ENCODE data around the gene STON2.

Gene STON2

GRCh38 chr14:81331229-81332021, 68.7 kb downstream of the STON2 start:
- no peak for DNase-seq (ENCODE audit: low spot score)

- no peak for DNase-seq (ENCODE audit: low spot score)
Observed at GRCh38 chr14:81330619-81331122, 69.5 kb downstream of the STON2 start.

GRCh38 chr14:81329640-81330381, 70.3 kb downstream of the STON2 start:
- no peak for DNase-seq (ENCODE audit: low spot score)

- DNase-seq (ENCODE audit: low spot score), result no peak
Observed at GRCh38 chr14:81326451-81326850, 73.7 kb downstream of the STON2 start.

GRCh38 chr14:81324011-81324410, 76.1 kb downstream of the STON2 start:
- peak; percentile 79 for DNase-seq (ENCODE audit: low spot score)

- no peak for DNase-seq (ENCODE audit: low spot score)
Observed at GRCh38 chr14:81323093-81323492, 77.0 kb downstream of the STON2 start.

- DNase-seq (ENCODE audit: low spot score), result no peak
Observed at GRCh38 chr14:81319946-81320345, 80.2 kb downstream of the STON2 start.

- DNase-seq (ENCODE audit: low spot score), result no peak
Observed at GRCh38 chr14:81319314-81319713, 80.8 kb downstream of the STON2 start.

GRCh38 chr14:81315341-81315740, 84.8 kb downstream of the STON2 start:
- DNase-seq (ENCODE audit: low spot score), result peak; percentile 78

GRCh38 chr14:81314443-81315175, 85.5 kb downstream of the STON2 start:
- DNase-seq (ENCODE audit: low spot score), result no peak

- no peak for DNase-seq (ENCODE audit: low spot score)
Observed at GRCh38 chr14:81313775-81314429, 86.2 kb downstream of the STON2 start.

- DNase-seq (ENCODE audit: low spot score), result no peak
Observed at GRCh38 chr14:81313200-81313599, 86.9 kb downstream of the STON2 start.

- DNase-seq (ENCODE audit: low spot score), result no peak
Observed at GRCh38 chr14:81312289-81312876, 87.7 kb downstream of the STON2 start.

- DNase-seq (ENCODE audit: low spot score), result no peak
Observed at GRCh38 chr14:81311778-81312177, 88.3 kb downstream of the STON2 start.

GRCh38 chr14:81311141-81311540, 89.0 kb downstream of the STON2 start:
- no peak for DNase-seq (ENCODE audit: low spot score)

- DNase-seq (ENCODE audit: low spot score), result no peak
Observed at GRCh38 chr14:81310606-81311005, 89.5 kb downstream of the STON2 start.

GRCh38 chr14:81309511-81309910, 90.6 kb downstream of the STON2 start:
- no peak for DNase-seq (ENCODE audit: low spot score)

- no peak for DNase-seq (ENCODE audit: low spot score)
Observed at GRCh38 chr14:81305743-81306142, 94.4 kb downstream of the STON2 start.

- DNase-seq (ENCODE audit: low spot score), result no peak
Observed at GRCh38 chr14:81305065-81305464, 95.1 kb downstream of the STON2 start.

GRCh38 chr14:81303258-81303935, 96.7 kb downstream of the STON2 start:
- DNase-seq (ENCODE audit: low spot score), result peak; percentile 27

GRCh38 chr14:81302638-81303037, 97.5 kb downstream of the STON2 start:
- DNase-seq (ENCODE audit: low spot score), result no peak
